HepG2 (cell line): ENCODE results near the gene FOSL2. TPM values are rescaled to one million over a fixed set of nuclear protein-coding genes. Genes with fewer than 3 reads are reported as not detected.

Source experiments
- ATAC-seq: fragments of 200-7000 bp; cut with Tn5 transposase; 3 replicates; pipeline ENCODE4 v1.9.1; 2020; ENCODE audit warnings: mild to moderate bottlenecking, moderate library complexity
- BruUV-seq: library from RNA; stranded (reverse); fragments of 400-500 nt; replicated peaks from 2 replicates; lab custom pipeline; 2021; lab: Mats Ljungman, UMichigan
- CTCF ChIA-PET: fragments of 300-600 bp; formaldehyde crosslinking; extraction: SDS; loops from one replicate; lab custom pipeline; 2021; ENCODE audit warnings: low total read pairs, inconsistent platforms, low intra/inter-chr PET ratio; lab: Yijun Ruan, JAX
- POLR2A ChIA-PET: fragments of 350-600 bp; sonication (Branson Sonifier 250); formaldehyde crosslinking; loops from one replicate; lab custom pipeline; 2020; ENCODE audit warnings: antibody characterized with exemption, inconsistent platforms; lab: Yijun Ruan, JAX
- DNase-seq: peaks from one replicate; pipeline ENCODE4 v3.0.0-alpha.2; 2015; ENCODE audit warnings: low spot score
- FAIRE-seq: peaks from 3 replicates; lab custom pipeline; 2011; peaks lifted over from hg19 to GRCh38; lab: Jason Lieb, UNC
- H2AFZ ChIP-seq: one replicate; pipeline ENCODE4 v1.6.1; 2011; ENCODE audit warnings: low read length, inconsistent platforms
- H3K27ac ChIP-seq: fragments of 300-600 bp; 3 replicates; pipeline ENCODE4 v1.8.0; 2011; ENCODE audit warnings: mixed run types, mild to moderate bottlenecking, mixed read lengths, low read length, inconsistent platforms; ENCODE audit not compliant: insufficient read depth; ENCODE audit errors: extremely low read length
- H3K27me3 ChIP-seq, 2 experiments: fragments of 200-600 bp in 1 of 2; 2 replicates in 1 of 2; 3 replicates in 1 of 2; pipeline versions ENCODE4 v1.6.0 to v1.8.0; 2011; ENCODE audit warnings: low read length in 2 of 2, mild to moderate bottlenecking in 2 of 2, moderate library complexity in 2 of 2, inconsistent platforms in 1 of 2; ENCODE audit not compliant: insufficient read depth in 2 of 2, control insufficient read depth in 1 of 2
- H3K36me3 ChIP-seq, 2 experiments: fragments of 200-600 bp in 1 of 2; replicated peaks in 1 of 2; 2 replicates in 1 of 2; 3 replicates in 1 of 2; pipeline versions ENCODE4 v1.5.1 to v1.8.0; 2011; ENCODE audit warnings: low read length in 2 of 2, inconsistent platforms in 1 of 2; ENCODE audit not compliant: insufficient read depth in 2 of 2, control insufficient read depth in 1 of 2
- H3K4me1 ChIP-seq: 2 replicates; pipeline ENCODE4 v1.5.1; 2012; ENCODE audit warnings: low read length, inconsistent platforms; ENCODE audit not compliant: insufficient read depth
- H3K4me2 ChIP-seq: 2 replicates; pipeline ENCODE4 v1.6.0; 2011; ENCODE audit warnings: low read depth, low read length, inconsistent platforms
- H3K4me3 ChIP-seq, 3 experiments: fragments of 200-600 bp in 1 of 3; sonication (generic), shearing (Covaris generic) in 1 of 3; replicated peaks in 1 of 3; 2 replicates each; pipeline ENCODE4 v1.5.1; 2011 to 2016; ENCODE audit warnings: low read length in 3 of 3, inconsistent platforms in 2 of 3, low read depth in 2 of 3, mild to moderate bottlenecking in 2 of 3, control low read depth in 1 of 3, mixed read lengths in 1 of 3; ENCODE audit not compliant: insufficient read depth in 1 of 3
- H3K79me2 ChIP-seq: one replicate; pipeline ENCODE4 v1.6.1; 2011; ENCODE audit warnings: low read length, inconsistent platforms; ENCODE audit not compliant: insufficient read depth
- H3K9ac ChIP-seq: 2 replicates; pipeline ENCODE4 v1.6.0; 2011; ENCODE audit warnings: mild to moderate bottlenecking, low read depth, low read length, inconsistent platforms; ENCODE audit not compliant: insufficient read depth
- H3K9me3 ChIP-seq: 2 replicates; pipeline ENCODE4 v1.5.1; 2012; ENCODE audit warnings: mild to moderate bottlenecking, low read length
- H4K20me1 ChIP-seq: 2 replicates; pipeline ENCODE4 v1.6.0; 2011; ENCODE audit warnings: inconsistent platforms, mild to moderate bottlenecking, low read length, moderate library complexity; ENCODE audit not compliant: insufficient read depth
- DZIP1 ChIP-seq: sonication (generic); formaldehyde crosslinking; IDR thresholded peaks from 2 replicates; pipeline ENCODE4 v1.5.0; 2020; ENCODE audit warnings: mild to moderate bottlenecking, missing genetic modification reagents
- FOXC1 ChIP-seq: sonication (generic); formaldehyde crosslinking; IDR thresholded peaks from 2 replicates; pipeline ENCODE4 v1.8.0; 2022; ENCODE audit warnings: mild to moderate bottlenecking, missing genetic modification reagents, borderline replicate concordance
- GRHL1 ChIP-seq: sonication (generic); formaldehyde crosslinking; conservative IDR thresholded peaks from 2 replicates; pipeline ENCODE4 v1.8.0; 2022; ENCODE audit warnings: missing genetic modification reagents
- HDAC2 ChIP-seq: sonication (generic); formaldehyde crosslinking; IDR thresholded peaks from 2 replicates; pipeline ENCODE4 v1.4.0; 2020; ENCODE audit warnings: missing genetic modification reagents
- MIXL1 ChIP-seq: IDR thresholded peaks from 2 replicates; pipeline ENCODE4 v1.6.1; 2016
- SMAD3 ChIP-seq: sonication (generic); formaldehyde crosslinking; IDR thresholded peaks from 2 replicates; pipeline ENCODE4 v1.4.0; 2020; ENCODE audit warnings: missing genetic modification reagents
- SYNCRIP ChIP-seq: fragments of 200-400 bp; formaldehyde crosslinking; IDR thresholded peaks from 2 replicates; pipeline ENCODE4 v1.6.1; 2018; ENCODE audit warnings: mild to moderate bottlenecking, low read depth, low read length; ENCODE audit not compliant: insufficient read depth
- U2AF1 ChIP-seq: fragments of 200-400 bp; formaldehyde crosslinking; optimal IDR thresholded peaks from 2 replicates; pipeline ENCODE3; 2017; ENCODE audit warnings: mild to moderate bottlenecking, low read depth, low read length
- ZBTB7B ChIP-seq: sonication (generic); formaldehyde crosslinking; IDR thresholded peaks from 2 replicates; pipeline ENCODE4 v1.4.0; 2020; ENCODE audit warnings: missing genetic modification reagents
- ZKSCAN1 ChIP-seq: fragments of 150-350 bp; IDR thresholded peaks from 2 replicates; pipeline ENCODE4 v1.6.1; 2014; ENCODE audit warnings: low read length
- ZNF24 ChIP-seq: fragments of 450-650 bp; IDR thresholded peaks from 2 replicates; pipeline ENCODE4 v1.6.1; 2017; ENCODE audit warnings: antibody characterized with exemption, mild to moderate bottlenecking
- ZXDC ChIP-seq: sonication (generic); formaldehyde crosslinking; IDR thresholded peaks from 2 replicates; pipeline ENCODE4 v1.5.0; 2020; ENCODE audit warnings: mild to moderate bottlenecking, missing genetic modification reagents
- WGBS: methylation state at CpG from one replicate; pipeline ENCODE4 v1.1.6; 2017; ENCODE audit warnings: low lambda C conversion rate; 5-methylcytosine and 5-hydroxymethylcytosine counted together
- in situ Hi-C: cut with HindIII; loops from 2 replicates; pipeline ENCODE4 v1.10.0; 2017; ENCODE audit warnings: low pct_unique_long_range_greater_than_20kb; ENCODE audit not compliant: extremely low pct_ligation_motif_present
- intact Hi-C: fragments of 100-400 bp; cut with micrococcal nuclease; formaldehyde crosslinking; loops from one replicate; pipeline ENCODE4 v1.10.0; 2022; ENCODE audit not compliant: unreplicated experiment
- polyA plus RNA-seq, 8 experiments: library from polyadenylated mRNA; depleted of rRNA in 3 of 8; stranded (reverse) in 7 of 8; unstranded in 1 of 8; fragments of >200 nt; fragmentation: Illumina TruSeq in 4 of 8; extraction: Trizol in 4 of 8; gene quantifications; 2 replicates each; pipeline versions ENCODE4 v1.2.1 to v1.2.3, GENCODE V29; 2011 to 2016; ENCODE audit warnings: low read depth in 4 of 8, missing spikeins in 1 of 8, mixed read lengths in 1 of 8; ENCODE audit not compliant: insufficient read depth in 1 of 8
- total RNA-seq, 5 experiments: library from RNA; depleted of rRNA; stranded (reverse); fragments of >200 nt; fragmentation: Illumina TruSeq; extraction: Trizol; gene quantifications; 2 replicates each; pipeline ENCODE4 v1.2.3, GENCODE V29; 2016; ENCODE audit warnings: low read depth in 1 of 5

FOSL2 gene
- total and polyA plus RNA-seq, 2 of the 13 experiments (the other 11 are each of a cell fraction or from before 2014, with no cell fraction given), result 3.4 to 18.1 TPM

GRCh38 chr2:28450901-28451565 lies 58.4 kb downstream of the FOSL2 start:
- in situ Hi-C loops, result no loop called here
- no peak overlapping the region for H3K9ac ChIP-seq
- no peak for ATAC-seq
- ChIA-PET CTCF (interaction anchor here (2.5 kb wide), 1 partner anchor 767 kb away, joined by 15 read pairs; no protein-coding TSS in a partner anchor), POLR2A (no interaction called here)
- no peaks in the 10 kb centered on the region for H3K9me3 ChIP-seq
- intact Hi-C loops, result no loop called here
- no peaks in the 10 kb centered on the region for H3K36me3 ChIP-seq
- H3K27me3 ChIP-seq, result peaks cover 0 to 7% of the 10 kb centered on the region in 2 experiments; a peak in 3 of 5 replicates
- WGBS, result 39% methylated on average over 15 of the region's 15 CpGs
- FAIRE-seq, result no peak
- TF ChIP-seq ZNF24 (peak; percentile 79), ZKSCAN1 (0 out of 2 replicates have a peak, but pooled peaks have one; percentile 11), SMAD3 (no peak), MIXL1 (no peak), SYNCRIP (no peak), ZBTB7B (CRISPR knock-in tag) (no peak), U2AF1 (no peak), DZIP1 (CRISPR knock-in tag) (no peak), GRHL1 (CRISPR knock-in tag) (no peak), FOXC1 (CRISPR knock-in tag) (no peak), HDAC2 (CRISPR knock-in tag) (no peak), ZXDC (CRISPR knock-in tag) (no peak)
- no peaks in the 10 kb centered on the region for H3K4me1 ChIP-seq
- no TSS peak for BruUV-seq
- no peak for DNase-seq
- no peak overlapping the region for H3K4me2 ChIP-seq
- no peak overlapping the region for H3K27ac ChIP-seq
- no peaks in the 10 kb centered on the region for H3K79me2 ChIP-seq
- no peak overlapping the region for H2AFZ ChIP-seq
- H3K4me3 ChIP-seq, result no peak overlapping the region
- no peaks in the 10 kb centered on the region for H4K20me1 ChIP-seq
